ENCODE measurements around the gene CTBP2.
A peak's percentile ranks its signal among the peaks of the same experiment; 100 is the strongest.

The CTBP2 gene

GRCh38 chr10:125148528-125148927 is 11.8 kb downstream of the CTBP2 start:
- Histone ChIP-seq H3K36me3 (ENCODE audit: control insufficient read depth in 1 of 2, insufficient read depth in 2 of 2, low read length in 2 of 2) (peaks cover 0 to 3% of the 10 kb centered on the region in 2 donors), H3K9me3 (ENCODE audit: control insufficient read depth in 1 of 2, low read length in 2 of 2) (no peaks in the 10 kb centered on the region), H3K27me3 (ENCODE audit: low read depth, low read length) (no peaks in the 10 kb centered on the region), H3K4me3 (ENCODE audit: low read depth in 1 of 2, low read length in 2 of 2) (no peak overlapping the region), H3K4me1 (ENCODE audit: control insufficient read depth in 1 of 2, insufficient read depth in 2 of 2, low read length in 2 of 2) (peaks cover 45 to 77% of the 10 kb centered on the region in 2 donors), H3K27ac (ENCODE audit: low read length) (peak overlapping the region; percentile 90)

DNA sequence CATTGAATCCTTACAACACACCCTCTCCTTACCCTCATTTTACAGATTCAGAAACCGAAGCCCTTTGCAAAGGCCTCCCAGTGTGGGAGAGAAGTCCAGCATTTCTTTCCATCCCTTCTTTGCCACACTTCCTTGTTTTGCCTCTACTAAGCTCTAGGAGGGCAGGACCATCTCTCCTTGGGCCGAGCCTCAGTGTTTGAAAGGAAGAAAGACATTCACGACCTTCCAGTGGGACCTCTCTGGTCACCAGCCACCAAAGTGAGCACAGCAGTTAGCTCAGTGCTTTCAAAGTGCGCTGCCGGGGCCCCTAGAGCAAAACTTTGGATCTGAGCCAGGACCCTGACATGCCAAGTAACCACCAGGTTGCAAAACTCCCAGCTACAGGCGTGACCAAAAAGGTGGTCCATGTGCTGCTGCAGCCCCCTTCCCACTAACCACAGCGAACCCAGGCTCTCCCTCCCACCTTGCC is 12.4 kb downstream of the CTBP2 start:
- Histone ChIP-seq H3K9me3 (ENCODE audit: control insufficient read depth in 1 of 2, low read length in 2 of 2) (no peaks in the 10 kb centered on the region), H3K36me3 (ENCODE audit: control insufficient read depth in 1 of 2, insufficient read depth in 2 of 2, low read length in 2 of 2) (peaks cover 0 to 3% of the 10 kb centered on the region in 2 donors), H3K4me1 (ENCODE audit: control insufficient read depth in 1 of 2, insufficient read depth in 2 of 2, low read length in 2 of 2) (peaks cover 39 to 73% of the 10 kb centered on the region in 2 donors), H3K27ac (ENCODE audit: low read length) (peak overlapping the region; percentile 90), H3K4me3 (ENCODE audit: low read depth in 1 of 2, low read length in 2 of 2) (no peak overlapping the region), H3K27me3 (ENCODE audit: low read depth, low read length) (no peaks in the 10 kb centered on the region)

- peaks cover 33 to 66% of the 10 kb centered on the region in 2 donors for H3K4me1 ChIP-seq (ENCODE audit: control insufficient read depth in 1 of 2, insufficient read depth in 2 of 2, low read length in 2 of 2)
- H3K4me3 ChIP-seq (ENCODE audit: low read depth in 1 of 2, low read length in 2 of 2) = no peak overlapping the region
- peak overlapping the region; percentile 90 for H3K27ac ChIP-seq (ENCODE audit: low read length)
Observed at GRCh38 chr10:125146791-125147579, 13.4 kb downstream of the CTBP2 start.

GRCh38 chr10:125145636-125146035 is 14.7 kb downstream of the CTBP2 start:
- H3K9me3 ChIP-seq (ENCODE audit: control insufficient read depth in 1 of 2, low read length in 2 of 2) = no peaks in the 10 kb centered on the region
- H3K36me3 ChIP-seq (ENCODE audit: control insufficient read depth in 1 of 2, insufficient read depth in 2 of 2, low read length in 2 of 2) = no peaks in the 10 kb centered on the region
- H3K4me1 ChIP-seq (ENCODE audit: control insufficient read depth in 1 of 2, insufficient read depth in 2 of 2, low read length in 2 of 2) = peaks cover 33 to 69% of the 10 kb centered on the region in 2 donors
- no peaks in the 10 kb centered on the region for H3K27me3 ChIP-seq (ENCODE audit: low read depth, low read length)
- no peak overlapping the region for H3K27ac ChIP-seq (ENCODE audit: low read length)
- H3K4me3 ChIP-seq (ENCODE audit: low read depth in 1 of 2, low read length in 2 of 2) = no peak overlapping the region

More at GRCh38 chr10:125146791-125147579, 13.4 kb downstream of the CTBP2 start:
- peaks cover 0 to 3% of the 10 kb centered on the region in 2 donors for H3K36me3 ChIP-seq (ENCODE audit: control insufficient read depth in 1 of 2, insufficient read depth in 2 of 2, low read length in 2 of 2)
- H3K9me3 ChIP-seq (ENCODE audit: control insufficient read depth in 1 of 2, low read length in 2 of 2) = no peaks in the 10 kb centered on the region
- no peaks in the 10 kb centered on the region for H3K27me3 ChIP-seq (ENCODE audit: low read depth, low read length)

DNA sequence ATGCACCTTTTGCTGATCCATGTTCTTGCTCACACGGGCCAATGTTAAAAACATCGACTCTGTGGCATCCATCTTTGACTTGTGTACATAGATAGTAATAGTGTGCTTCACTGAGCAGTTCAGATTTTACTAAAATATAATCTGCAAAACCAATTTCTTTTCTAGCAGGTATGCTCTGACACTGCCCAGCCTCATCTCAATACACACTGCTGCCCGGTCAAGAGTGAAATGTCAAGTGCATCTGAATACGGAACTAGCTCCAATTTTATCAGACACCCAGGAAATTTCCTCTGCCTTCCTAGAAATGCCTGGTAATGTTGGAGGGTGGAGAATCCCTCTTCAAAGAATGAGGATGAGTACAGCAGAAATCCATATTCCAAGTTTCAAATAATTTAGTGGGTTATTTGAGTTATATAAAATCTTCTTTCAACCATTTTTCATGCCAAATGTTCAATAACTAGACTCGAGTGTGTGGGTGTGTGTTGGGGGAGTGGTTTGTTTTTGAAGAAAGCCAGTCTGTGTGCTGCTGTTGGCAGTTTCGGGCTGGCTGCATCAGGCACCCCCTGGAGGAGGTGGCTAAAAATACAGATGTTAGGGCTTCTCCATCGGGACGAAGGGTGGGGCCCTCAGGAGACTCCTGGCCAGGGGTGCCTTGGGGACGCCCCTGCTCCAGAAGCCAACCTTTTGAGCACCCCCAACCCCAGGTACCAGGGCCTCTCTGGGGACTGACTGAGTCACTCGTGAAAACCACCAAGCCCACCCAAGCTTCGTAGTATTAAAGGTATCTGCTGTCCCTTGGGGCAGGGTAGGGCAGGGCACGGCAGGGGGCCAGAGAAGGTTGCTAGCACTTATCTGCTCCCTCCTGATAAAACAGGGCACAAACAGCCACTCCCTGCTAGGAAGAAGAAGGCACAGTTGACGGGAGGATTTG is 15.4 kb downstream of the CTBP2 start:
- Histone ChIP-seq H3K27ac (ENCODE audit: low read length) (no peak overlapping the region), H3K27me3 (ENCODE audit: low read depth, low read length) (no peaks in the 10 kb centered on the region), H3K4me3 (ENCODE audit: low read depth in 1 of 2, low read length in 2 of 2) (peak overlapping the region in 1 of 2 donors; percentile 37), H3K36me3 (ENCODE audit: control insufficient read depth in 1 of 2, insufficient read depth in 2 of 2, low read length in 2 of 2) (no peaks in the 10 kb centered on the region), H3K4me1 (ENCODE audit: control insufficient read depth in 1 of 2, insufficient read depth in 2 of 2, low read length in 2 of 2) (peaks cover 33 to 69% of the 10 kb centered on the region in 2 donors), H3K9me3 (ENCODE audit: control insufficient read depth in 1 of 2, low read length in 2 of 2) (no peaks in the 10 kb centered on the region)

DNA sequence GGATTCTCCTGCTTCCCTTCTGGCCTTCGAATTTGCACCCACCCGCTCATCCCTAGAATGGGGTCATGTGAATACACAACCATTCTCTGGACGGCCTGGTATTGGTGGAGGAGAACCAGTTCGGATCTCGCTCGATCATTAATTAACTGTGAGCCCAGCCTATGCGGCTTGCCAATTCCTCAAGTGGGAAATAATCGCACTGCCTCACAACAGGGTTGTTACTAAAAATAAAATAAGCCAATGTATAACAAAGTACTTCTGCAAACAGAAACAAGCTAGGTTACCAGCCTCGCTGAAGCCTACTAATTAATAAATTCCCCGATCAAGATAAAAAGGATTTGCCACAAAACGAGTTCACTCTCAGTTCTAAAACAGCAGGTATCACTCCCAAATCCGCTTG is 16.2 kb downstream of the CTBP2 start:
- H3K9me3 ChIP-seq (ENCODE audit: control insufficient read depth in 1 of 2, low read length in 2 of 2) = no peaks in the 10 kb centered on the region
- H3K4me1 ChIP-seq (ENCODE audit: control insufficient read depth in 1 of 2, insufficient read depth in 2 of 2, low read length in 2 of 2) = peaks cover 31 to 65% of the 10 kb centered on the region in 2 donors
- peak overlapping the region in 1 of 2 donors; percentile 37 for H3K4me3 ChIP-seq (ENCODE audit: low read depth in 1 of 2, low read length in 2 of 2)
- H3K27me3 ChIP-seq (ENCODE audit: low read depth, low read length) = no peaks in the 10 kb centered on the region
- H3K36me3 ChIP-seq (ENCODE audit: control insufficient read depth in 1 of 2, insufficient read depth in 2 of 2, low read length in 2 of 2) = no peaks in the 10 kb centered on the region
- H3K27ac ChIP-seq (ENCODE audit: low read length) = no peak overlapping the region

GRCh38 chr10:125142946-125143345 is 17.4 kb downstream of the CTBP2 start:
- H3K36me3 ChIP-seq (ENCODE audit: control insufficient read depth in 1 of 2, insufficient read depth in 2 of 2, low read length in 2 of 2) = no peaks in the 10 kb centered on the region
- no peaks in the 10 kb centered on the region for H3K9me3 ChIP-seq (ENCODE audit: control insufficient read depth in 1 of 2, low read length in 2 of 2)
- no peak overlapping the region for H3K4me3 ChIP-seq (ENCODE audit: low read depth in 1 of 2, low read length in 2 of 2)
- peaks cover 27 to 63% of the 10 kb centered on the region in 2 donors for H3K4me1 ChIP-seq (ENCODE audit: control insufficient read depth in 1 of 2, insufficient read depth in 2 of 2, low read length in 2 of 2)
- H3K27ac ChIP-seq (ENCODE audit: low read length) = no peak overlapping the region
- no peaks in the 10 kb centered on the region for H3K27me3 ChIP-seq (ENCODE audit: low read depth, low read length)

DNA sequence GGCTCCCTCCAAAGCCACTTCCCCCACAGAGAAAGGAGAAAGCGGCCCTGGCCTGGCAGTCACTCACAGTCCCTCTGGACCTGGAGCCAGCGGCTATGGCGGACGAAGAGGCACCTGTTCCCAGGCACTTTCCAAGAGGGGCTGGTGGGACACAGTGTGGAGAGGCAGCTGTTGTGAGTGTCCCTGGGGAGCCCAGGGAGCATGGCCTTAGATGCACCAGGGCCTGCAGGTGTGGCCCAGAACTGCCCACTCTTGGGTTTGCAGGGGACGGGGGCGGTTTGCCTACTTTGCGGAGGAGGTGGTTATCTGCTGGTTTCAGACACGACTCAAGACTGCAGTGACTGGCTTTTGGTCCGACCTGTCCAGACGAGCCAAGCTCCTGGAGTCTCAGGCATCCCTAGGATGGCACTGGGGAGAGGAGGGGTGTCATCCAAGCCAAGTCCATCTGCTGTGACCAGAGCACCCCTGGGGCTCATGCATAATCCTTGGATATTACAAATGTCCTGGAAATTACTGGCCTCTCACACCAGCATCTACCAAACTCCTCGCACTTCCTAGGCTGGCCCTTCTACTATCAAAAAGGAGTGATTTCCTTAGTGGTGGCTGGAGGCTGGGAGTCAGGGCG is 18.4 kb downstream of the CTBP2 start:
- H3K4me1 ChIP-seq (ENCODE audit: control insufficient read depth in 1 of 2, insufficient read depth in 2 of 2, low read length in 2 of 2) = peaks cover 23 to 63% of the 10 kb centered on the region in 2 donors
- no peak overlapping the region for H3K4me3 ChIP-seq (ENCODE audit: low read depth in 1 of 2, low read length in 2 of 2)
- H3K36me3 ChIP-seq (ENCODE audit: control insufficient read depth in 1 of 2, insufficient read depth in 2 of 2, low read length in 2 of 2) = no peaks in the 10 kb centered on the region
- no peaks in the 10 kb centered on the region for H3K9me3 ChIP-seq (ENCODE audit: control insufficient read depth in 1 of 2, low read length in 2 of 2)
- no peak overlapping the region for H3K27ac ChIP-seq (ENCODE audit: low read length)
- H3K27me3 ChIP-seq (ENCODE audit: low read depth, low read length) = no peaks in the 10 kb centered on the region

DNA sequence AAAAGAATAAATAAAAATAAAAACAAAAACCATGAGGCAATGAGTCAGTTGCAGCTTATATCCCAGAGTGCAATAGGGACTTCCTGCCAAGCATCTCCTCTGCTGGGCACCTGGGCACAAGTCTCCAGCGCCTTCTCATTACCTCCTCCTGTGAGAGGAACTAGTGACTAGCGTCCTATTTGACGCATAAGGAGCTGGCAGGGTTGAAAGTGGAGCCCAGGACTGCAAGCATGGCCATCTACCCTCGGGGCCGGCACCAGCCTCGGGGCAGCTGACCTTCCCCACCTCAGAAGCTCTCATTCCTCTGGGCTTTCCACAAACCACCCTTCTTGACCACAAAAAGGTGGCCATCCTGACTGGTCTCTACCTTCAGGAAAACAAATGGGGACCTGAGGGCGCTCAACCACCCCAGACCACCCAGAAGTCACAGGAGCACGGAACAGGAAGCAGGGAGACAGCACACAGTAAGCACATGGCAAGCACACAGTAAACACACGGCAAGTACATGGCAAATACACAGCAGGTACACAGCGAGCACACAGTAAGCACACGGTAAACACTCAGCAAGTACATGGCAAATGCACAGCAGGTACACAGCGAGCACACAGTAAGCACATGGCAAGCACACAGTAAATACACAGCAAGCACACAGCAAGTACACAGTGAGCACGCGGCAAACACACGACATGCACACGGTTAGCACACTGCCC is 19.1 kb downstream of the CTBP2 start:
- H3K36me3 ChIP-seq (ENCODE audit: control insufficient read depth in 1 of 2, insufficient read depth in 2 of 2, low read length in 2 of 2) = no peaks in the 10 kb centered on the region
- no peak overlapping the region for H3K4me3 ChIP-seq (ENCODE audit: low read depth in 1 of 2, low read length in 2 of 2)
- H3K4me1 ChIP-seq (ENCODE audit: control insufficient read depth in 1 of 2, insufficient read depth in 2 of 2, low read length in 2 of 2) = peaks cover 24 to 61% of the 10 kb centered on the region in 2 donors
- no peak overlapping the region for H3K27ac ChIP-seq (ENCODE audit: low read length)
- H3K27me3 ChIP-seq (ENCODE audit: low read depth, low read length) = no peaks in the 10 kb centered on the region
- no peaks in the 10 kb centered on the region for H3K9me3 ChIP-seq (ENCODE audit: control insufficient read depth in 1 of 2, low read length in 2 of 2)

- Histone ChIP-seq H3K36me3 (ENCODE audit: control insufficient read depth in 1 of 2, insufficient read depth in 2 of 2, low read length in 2 of 2) (peaks cover 0 to 6% of the 10 kb centered on the region in 2 donors), H3K27me3 (ENCODE audit: low read depth, low read length) (no peaks in the 10 kb centered on the region), H3K9me3 (ENCODE audit: control insufficient read depth in 1 of 2, low read length in 2 of 2) (no peaks in the 10 kb centered on the region), H3K27ac (ENCODE audit: low read length) (no peak overlapping the region), H3K4me1 (ENCODE audit: control insufficient read depth in 1 of 2, insufficient read depth in 2 of 2, low read length in 2 of 2) (peaks cover 25 to 66% of the 10 kb centered on the region in 2 donors), H3K4me3 (ENCODE audit: low read depth in 1 of 2, low read length in 2 of 2) (no peak overlapping the region)
Observed at GRCh38 chr10:125140151-125140550, 20.2 kb downstream of the CTBP2 start.

All from muscle layer of duodenum (tissue), 2 donors.